CD1c-positive myeloid dendritic cell (primary cell): ENCODE results near the gene BUB1B.
"Not testable (repeated sequence)": the region's sequence is repeated elsewhere in the genome, so short reads cannot be mapped to it uniquely, and the experiment has no call there.

Source experiments
- DNase-seq: peaks from one replicate; pipeline ENCODE4 v3.0.0-alpha.2; 2016; ENCODE audit errors: extremely low spot score

Gene BUB1B, protein sequence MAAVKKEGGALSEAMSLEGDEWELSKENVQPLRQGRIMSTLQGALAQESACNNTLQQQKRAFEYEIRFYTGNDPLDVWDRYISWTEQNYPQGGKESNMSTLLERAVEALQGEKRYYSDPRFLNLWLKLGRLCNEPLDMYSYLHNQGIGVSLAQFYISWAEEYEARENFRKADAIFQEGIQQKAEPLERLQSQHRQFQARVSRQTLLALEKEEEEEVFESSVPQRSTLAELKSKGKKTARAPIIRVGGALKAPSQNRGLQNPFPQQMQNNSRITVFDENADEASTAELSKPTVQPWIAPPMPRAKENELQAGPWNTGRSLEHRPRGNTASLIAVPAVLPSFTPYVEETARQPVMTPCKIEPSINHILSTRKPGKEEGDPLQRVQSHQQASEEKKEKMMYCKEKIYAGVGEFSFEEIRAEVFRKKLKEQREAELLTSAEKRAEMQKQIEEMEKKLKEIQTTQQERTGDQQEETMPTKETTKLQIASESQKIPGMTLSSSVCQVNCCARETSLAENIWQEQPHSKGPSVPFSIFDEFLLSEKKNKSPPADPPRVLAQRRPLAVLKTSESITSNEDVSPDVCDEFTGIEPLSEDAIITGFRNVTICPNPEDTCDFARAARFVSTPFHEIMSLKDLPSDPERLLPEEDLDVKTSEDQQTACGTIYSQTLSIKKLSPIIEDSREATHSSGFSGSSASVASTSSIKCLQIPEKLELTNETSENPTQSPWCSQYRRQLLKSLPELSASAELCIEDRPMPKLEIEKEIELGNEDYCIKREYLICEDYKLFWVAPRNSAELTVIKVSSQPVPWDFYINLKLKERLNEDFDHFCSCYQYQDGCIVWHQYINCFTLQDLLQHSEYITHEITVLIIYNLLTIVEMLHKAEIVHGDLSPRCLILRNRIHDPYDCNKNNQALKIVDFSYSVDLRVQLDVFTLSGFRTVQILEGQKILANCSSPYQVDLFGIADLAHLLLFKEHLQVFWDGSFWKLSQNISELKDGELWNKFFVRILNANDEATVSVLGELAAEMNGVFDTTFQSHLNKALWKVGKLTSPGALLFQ

DNA sequence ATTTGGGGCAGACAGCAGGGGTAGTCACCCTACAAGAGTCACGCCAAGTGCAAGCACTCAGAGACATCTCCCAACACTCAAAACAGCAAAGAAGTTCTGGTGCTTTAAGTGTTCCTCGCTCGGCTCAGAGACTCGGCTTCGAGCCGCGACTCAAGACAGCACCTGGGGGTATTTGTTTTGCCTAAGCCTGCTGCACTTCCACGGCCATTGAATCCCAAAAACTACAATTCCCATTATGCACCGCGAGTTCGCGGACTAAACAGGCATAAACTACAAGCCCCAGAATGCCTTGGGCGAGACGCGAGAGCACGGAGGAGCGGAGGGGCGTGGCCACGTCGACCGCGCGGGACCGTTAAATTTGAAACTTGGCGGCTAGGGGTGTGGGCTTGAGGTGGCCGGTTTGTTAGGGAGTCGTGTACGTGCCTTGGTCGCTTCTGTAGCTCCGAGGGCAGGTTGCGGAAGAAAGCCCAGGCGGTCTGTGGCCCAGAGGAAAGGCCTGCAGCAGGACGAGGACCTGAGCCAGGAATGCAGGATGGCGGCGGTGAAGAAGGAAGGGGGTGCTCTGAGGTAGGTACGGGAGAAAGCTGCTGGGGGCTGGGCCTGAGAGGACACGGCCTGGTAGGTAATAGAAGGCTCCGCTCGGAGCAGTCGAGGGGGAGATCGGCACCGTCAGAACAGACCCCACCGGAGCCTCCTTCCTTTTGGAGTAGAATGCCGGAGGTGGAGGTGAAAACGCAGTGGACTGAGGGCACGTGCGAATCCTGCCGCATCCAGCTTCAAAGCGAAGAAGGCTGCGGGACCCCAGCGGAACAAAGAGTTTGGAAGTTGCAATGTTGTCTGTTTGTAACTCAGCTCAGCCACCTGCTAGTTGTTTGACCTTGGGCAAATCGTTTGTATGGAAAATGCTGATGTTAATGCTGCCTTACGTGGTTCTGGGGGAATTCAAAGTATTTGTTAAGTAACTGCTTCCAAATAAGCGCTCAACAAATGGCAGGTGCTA is at the start of gene BUB1B:
Gene BUB1B, plus strand, starts transcription at position 381 of the 1,000 bp plus-strand sequence. Its CDS starts 152 bp downstream, at position 533.
- peak; percentile 96 for DNase-seq

DNA sequence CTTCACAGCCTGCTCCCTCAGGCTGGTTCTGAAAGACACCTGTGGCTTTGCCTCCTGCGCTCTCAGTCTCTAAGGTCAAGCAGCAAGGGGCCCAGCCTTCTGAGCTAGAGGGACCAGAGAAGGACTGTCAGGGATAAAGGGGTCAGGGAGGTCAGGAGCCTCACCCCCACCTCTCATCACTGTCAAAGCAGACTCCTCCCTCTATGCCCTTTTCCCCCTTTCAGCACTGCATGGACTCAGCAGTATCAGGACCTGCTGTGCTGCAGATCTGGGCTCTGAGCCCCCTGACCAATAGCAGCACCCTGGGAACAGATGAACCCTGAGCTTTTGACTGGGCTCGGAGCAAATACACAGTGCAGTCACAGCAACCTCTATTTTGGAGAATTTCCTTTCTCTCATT is 49.0 kb upstream of the BUB1B start:
- DNase-seq: no peak

DNA sequence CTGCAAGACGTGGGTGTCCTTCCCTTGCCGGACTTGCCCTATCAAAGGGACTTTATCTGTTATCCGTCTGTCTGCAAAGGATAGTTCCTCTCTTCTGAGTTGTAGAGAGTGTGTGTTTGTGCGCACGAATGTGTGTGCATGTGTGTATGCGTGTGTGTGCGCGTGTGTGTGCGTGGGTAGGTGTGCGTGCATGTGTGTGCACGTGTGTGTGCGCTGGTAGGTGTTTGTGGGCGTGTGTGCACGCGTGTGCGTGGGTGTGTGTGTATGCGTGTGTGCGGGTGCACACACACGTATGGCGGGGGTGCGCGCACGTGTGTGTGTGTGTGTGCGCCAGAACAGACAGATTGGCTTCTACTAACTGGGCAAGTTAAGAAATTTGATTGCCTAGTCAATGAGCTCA is 48.1 kb upstream of the BUB1B start:
- no peak for DNase-seq

DNA sequence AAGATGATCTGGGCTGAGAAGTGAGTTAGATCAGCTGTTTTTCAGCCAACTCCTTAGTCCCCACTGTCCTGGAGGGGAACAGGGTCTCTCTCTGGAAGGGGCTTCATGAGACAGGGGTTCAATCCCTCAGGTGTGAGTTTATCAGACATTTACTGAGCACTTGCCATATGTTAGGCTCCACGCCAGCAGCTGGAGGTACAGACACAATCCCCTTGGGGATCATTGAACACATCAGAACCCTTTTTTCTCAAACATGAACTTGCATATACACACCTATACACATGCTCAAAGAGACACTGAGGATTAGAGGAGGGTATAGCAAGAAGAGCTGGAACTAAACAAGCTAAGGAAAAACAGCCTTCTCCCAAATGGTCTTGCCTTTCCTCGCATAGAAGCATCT is 46.7 kb upstream of the BUB1B start:
- DNase-seq: no peak

DNA sequence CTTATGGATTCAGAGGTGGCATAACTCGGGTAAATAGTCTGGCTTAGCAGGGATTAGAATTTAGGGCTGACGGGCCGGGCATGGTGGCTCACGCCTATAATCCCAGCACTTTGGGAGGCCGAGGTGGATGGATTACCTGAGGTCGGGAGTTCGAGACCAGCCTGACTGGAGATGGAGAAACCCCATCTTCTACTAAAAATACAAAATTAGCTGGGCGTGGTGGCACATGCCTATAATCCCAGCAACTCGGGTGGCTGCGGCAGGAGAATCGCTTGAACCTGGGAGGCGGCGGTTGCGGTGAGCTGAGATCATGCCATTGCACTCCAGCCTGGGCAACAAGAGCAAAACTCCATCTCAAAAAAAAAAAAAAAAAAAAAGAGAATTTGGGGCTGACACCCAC is 45.8 kb upstream of the BUB1B start:
- not testable (repeated sequence) for DNase-seq

DNA sequence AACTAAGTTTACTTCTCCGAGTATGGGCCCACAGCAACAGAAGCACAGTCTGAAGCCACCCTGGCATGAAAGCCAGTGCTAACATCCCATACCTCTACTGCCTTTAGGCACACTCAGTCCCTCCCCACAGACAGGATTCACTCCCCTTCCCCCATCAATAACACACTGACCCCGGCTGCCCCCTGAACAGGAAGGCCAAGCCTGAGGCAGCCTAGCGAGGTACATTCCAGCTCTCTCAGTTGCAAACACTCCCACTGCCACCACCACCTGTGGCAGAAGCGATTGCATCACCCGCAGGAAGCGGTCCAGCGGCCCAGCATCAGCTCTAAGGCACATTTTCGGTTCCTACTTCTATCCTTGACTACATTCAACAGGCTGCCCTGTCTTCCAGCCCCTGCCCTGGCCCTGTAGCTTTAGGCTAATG is 45.2 kb upstream of the BUB1B start:
- DNase-seq: peak; percentile 83

DNA sequence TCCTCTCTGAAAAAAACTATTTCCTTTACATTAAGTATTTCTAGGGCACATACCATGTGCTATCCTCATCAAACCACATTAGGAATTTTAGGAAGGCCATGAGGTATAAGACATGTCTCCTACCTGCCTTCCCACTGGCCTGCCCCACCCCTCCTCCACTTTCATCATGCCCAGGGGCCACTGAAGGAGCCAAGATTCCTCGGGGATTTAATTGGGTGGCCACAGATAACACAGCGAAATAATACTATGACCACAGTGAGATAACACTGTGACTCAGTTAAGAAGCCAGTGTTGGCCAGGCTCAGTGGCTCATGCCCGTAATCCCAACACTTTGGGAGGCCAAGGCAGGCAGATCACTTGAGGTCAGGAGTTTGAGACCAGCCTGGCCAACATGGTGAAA is 42.4 kb upstream of the BUB1B start:
- no peak for DNase-seq

DNA sequence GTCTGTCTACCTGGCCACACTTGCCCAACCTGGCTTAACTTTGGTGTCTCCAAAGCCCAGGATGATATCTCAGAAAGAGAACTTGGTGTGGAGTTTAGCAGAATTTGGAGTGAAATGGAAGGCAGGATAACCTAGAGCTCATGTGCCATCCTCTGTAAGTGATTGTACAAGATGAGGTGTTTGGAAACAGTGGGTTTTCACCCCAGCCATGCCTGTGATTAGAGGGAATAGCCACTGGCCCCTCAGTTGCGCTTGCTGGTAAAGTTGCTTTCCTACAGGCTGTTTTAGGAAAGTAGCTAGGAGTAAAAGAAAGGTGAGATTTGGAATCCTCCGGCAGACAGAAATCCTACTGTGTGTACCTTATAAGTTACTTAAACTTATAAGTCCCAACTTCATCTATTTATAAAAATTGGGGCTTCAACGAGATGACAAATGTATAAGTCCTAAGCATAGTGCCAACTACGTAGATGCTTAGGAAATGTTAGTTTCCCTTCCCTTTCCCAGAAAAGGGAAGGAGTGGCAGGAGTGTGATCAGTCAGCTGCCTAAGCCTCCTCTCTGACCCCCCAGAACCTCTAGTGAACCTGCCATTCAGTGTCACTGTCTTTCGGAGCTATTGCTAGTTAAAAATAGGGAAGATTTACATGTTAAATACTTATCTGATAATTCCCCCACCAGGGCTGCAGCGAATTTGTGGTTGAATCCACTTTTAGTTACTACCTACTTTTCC is 38.8 kb upstream of the BUB1B start:
- peak; percentile 87 for DNase-seq

DNA sequence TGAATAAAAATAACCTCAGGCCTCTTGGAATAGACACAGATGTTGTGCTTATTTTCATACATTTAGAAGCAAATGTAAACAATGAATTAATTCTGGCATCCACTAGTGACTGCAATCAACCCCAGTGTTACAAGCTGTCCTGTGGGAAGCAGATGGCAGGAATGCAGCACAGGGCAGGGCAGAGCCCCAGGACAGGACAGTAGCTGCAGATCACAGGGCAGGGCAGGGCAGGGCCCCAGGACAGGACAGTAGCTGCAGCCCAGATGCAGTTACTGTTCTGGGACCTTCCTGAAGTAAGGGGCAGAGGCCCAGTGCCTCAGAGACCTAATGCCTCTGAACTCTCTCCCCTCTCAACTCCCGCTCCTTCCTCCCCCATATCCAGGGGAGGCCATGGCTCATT is 37.9 kb upstream of the BUB1B start:
- not testable (repeated sequence) for DNase-seq

DNA sequence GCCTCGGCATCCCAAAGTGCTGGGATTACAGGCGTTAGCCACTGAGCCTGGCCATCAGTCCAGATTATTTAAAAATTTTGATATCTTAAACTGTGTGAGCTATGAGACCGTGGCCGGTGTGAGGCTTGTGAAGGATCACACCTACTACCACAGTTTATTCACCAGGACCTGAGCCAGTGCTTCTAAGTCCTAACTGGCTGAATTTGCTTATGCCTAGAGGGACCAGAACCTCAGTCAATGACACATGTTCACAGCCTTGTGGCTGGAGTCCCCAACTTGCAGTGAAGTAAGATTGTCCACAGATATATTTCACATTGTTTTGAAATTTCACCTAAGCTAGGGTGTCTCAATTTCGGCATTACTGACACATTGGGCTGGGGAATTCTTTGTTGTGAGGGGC is 37.0 kb upstream of the BUB1B start:
- DNase-seq: not testable (repeated sequence)

DNA sequence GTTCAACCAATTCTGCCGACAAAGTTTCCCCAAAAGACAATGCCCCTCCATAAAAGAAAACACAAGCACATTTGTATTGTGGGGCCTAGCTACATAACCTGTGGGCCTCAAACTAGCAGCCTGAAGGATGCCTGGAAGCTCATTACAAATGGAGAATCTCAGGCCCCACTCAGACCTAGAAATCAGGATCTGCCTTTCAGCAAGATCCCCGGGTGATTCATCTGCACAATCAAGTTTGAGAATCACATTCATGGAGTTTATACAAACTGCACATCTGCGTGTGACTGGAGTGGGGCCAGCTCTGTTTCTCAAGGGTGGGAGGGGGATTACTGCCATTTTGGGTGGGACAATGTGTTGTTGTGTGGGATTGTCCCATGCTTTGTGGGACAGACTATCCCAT is 36.5 kb upstream of the BUB1B start:
- not testable (repeated sequence) for DNase-seq

DNA sequence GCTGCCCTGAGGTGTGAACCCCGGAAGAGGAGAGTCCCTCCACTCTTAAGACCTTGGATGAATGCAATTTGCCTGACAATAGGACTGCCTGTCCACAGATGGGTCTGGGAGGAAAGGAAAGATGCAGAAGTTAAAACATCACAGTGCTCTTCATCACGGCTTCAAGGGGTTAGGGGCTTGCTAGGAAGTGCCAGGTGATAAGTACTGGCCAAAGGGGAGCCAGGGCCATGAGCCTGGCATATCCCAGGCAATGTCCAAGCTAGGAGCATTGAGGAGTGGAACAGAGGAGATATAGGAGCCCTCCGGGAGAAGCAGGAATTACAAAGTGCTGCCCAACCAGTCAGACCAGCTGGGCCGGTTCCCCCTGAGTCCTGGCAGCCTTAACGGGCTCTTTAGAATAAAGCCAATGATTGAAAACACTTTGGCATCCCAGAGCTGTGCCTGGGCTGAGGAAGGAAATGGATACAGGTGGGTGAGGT is 36.0 kb upstream of the BUB1B start:
- DNase-seq: not testable (repeated sequence)

DNA sequence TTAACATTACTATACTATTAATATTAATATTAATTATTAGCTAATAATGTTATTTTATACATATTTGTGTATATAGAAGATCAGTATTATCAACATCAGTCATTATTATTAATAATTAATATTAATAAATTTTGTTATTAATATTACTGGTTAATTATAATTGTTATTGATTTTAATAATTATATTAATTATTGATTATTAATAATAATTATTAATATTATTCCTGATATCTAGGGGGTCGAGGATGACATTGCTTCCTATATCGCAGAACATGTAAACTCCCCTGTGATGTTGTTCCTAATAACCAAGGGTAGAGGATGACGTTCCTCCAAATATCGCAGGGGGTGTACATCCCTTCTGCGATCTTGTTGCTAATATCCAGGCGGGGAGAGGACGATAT is 34.9 kb upstream of the BUB1B start:
- no peak for DNase-seq

DNA sequence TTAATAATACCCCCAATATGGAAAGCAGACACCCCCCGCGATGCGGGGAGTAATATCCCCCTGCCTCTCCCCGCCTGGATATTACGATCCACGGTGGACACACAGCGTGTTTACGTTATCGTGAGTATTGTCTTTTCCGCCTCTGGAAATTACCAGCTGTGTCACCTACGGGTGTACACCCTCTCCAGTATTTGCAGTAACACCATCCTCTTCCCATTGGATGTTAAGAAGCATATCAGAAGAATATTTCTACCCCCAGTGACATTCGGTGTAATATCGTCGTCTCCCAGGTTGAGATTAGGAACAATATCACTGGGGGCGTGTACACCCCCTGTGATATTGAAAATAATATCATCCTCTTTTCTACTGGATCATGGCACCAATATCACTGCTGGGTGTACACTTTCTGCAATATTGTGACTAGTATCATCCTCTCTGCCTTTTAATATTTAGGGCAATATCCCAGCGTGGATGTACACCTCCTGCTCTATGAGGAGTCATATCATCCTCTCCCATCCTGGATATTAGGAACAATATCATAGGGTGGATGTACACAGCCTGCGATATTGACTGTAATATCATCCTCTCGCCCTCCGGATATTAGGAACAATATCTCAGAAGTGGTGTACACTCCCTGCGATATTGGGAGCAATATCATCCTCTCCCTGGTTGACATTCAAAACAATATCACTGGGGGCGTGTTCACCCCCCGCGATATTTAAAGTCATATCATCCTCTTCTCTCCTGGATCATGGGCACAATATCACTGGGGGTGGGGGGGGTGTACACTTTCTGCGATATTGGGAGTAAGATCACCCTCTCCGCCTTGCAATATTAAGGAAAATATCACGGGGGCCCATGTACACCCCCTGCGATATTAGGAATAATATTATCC is 31.9 kb upstream of the BUB1B start:
- no peak for DNase-seq

DNA sequence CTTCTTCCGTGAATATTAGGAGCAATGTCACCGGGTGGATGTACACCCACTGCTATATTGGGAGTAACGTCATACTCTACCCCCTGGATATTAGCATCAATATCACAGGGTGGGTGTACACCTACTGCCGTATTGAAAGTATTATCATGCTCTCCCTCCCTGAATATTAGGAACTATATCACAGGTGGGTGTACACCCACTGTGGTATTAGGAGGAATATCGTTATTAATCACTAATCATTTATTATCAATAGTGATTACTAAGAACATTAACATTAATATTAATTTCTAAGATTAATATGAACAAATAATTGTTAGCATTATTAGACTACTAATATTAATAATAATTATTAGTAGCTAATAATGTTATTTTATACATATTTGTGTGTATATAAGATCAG is 30.8 kb upstream of the BUB1B start:
- DNase-seq: no peak

DNA sequence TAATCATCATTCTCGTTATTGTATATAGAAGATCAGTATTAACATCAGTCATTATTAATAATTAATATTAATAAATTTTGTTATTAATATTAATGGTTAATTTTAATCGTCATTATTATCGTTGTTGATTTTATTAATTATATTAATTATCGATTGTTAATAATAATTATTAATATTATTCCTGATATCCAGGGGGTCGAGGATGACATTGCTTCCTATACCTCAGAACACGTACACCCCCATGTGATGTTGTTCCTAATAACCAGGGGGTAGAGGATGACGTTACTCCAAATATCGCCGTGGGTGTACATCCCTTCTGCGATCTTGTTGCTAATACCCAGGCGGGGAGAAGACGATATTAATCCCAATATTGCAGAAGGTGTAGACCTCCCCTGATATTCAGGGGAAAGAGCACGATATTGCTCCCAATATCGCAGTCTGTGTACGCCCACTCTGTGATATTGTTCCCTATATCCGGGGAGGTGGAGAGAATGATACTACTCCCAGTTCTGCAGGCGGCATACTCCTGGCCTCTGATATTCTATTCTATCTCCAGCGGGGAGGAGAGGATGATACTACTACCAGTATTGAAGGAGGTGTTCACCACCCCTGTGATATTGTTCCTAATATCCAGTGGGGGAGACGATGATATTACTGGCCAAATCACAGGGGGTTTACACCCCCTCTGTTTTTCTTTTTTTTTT is 29.9 kb upstream of the BUB1B start:
- DNase-seq: no peak

DNA sequence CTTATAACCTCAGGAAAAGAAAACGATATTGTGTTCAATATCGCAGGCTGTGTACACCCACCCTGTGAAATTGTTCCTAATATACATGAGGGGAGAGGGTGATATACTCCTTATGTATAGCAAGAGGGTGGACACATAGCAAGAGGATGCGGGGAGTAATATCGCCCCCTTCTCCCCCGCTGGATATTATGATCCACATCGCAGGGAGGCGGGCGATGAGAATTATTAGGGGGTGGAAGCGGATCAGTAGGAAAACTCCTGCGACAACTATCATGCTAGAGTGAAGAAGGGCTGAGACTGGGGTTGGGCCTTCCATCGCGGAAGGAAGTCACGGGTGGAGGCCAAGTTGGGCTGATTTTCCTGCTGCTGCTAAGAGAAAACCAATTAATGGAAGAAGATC is 27.3 kb upstream of the BUB1B start:
- no peak for DNase-seq

DNA sequence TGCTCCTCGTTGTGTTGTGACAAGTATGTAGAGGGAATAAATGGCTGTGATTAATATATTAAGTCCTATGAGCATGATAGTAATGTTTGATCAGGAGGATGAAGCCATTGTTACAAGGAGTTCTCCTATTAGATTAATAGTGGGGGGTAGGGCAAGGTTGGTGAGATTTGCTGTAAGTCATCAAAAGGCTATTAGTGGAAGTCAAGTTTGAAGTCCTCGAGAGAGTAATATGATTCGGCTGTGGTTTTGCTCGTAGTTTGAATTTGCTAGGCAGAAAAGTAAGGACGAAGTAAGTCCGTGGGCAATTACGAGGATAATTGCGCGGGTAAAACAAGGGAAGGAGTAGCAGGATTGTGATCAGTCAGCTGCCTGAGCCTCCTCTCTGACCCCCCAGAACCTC is 26.0 kb upstream of the BUB1B start:
- no peak for DNase-seq
